ENCODE results near the gene RLN3. TPM values are rescaled to one million over a fixed set of nuclear protein-coding genes. Genes with fewer than 3 reads are reported as not detected.

Gene RLN3
- total and polyA plus RNA-seq, 9 of the 15 experiments (the other 6 are each of a cell fraction or from before 2014, with no cell fraction given) = 0.31 to 1.2 (median 0.71) TPM; not detected in 6

DNA sequence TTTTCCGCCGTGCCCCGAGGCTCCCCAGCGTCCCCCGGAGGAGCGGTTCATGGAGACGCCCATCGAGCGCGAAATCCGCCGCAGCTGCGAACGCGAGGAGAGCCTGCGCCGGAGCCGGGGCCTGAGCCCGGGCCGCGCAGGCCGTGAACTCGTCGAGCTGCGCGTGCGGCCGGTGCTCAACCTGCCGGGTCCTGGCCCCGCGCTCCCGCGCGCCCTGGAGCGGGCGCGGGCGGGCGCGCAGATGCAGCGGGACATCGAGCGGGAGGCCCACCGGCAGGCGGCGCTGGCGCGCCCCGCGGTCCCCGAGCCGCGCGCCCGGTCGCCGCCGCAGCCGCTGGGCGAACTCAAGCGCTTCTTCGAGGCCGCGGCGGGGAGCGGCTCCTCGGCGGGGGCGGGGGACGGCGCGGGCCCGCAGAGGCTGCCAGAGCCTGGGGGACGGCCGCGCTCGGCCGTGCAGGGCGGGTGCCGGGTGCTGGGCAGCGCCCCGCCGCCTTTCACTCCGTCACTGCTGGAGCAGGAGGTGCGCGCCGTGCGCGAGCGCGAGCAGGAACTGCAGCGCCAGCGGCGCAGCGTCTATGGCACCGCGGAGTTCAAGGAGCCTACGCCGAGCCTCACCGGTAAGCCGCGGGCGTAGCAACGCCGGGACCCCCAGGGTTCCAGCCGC is 45.4 kb downstream of the RLN3 start (continued):
- no peak for TF ChIP-seq ETV6 (IDR thresholded peaks at IDR 0.05; ENCODE audit: borderline replicate concordance in 1 of 2, low read depth in 2 of 2, low read length in 1 of 2)
- TF ChIP-seq ETV6 (CRISPR knock-in tag; IDR thresholded peaks at IDR 0.05; ENCODE audit: borderline replicate concordance) = no peak
- TF ChIP-seq GTF2B (IDR thresholded peaks at IDR 0.05; ENCODE audit: extremely low read depth, insufficient read length) = no peak
- no peak for TF ChIP-seq BRF1 (IDR thresholded peaks at IDR 0.05; ENCODE audit: borderline replicate concordance, extremely low read depth, insufficient read length)
- TF ChIP-seq CSDE1 (IDR thresholded peaks at IDR 0.05) = no peak
- TF ChIP-seq HOXB6 (CRISPR knock-in tag; IDR thresholded peaks at IDR 0.05; ENCODE audit: borderline replicate concordance) = no peak
- no peak for TF ChIP-seq ZNF561 (CRISPR knock-in tag; conservative IDR thresholded peaks at IDR 0.05)
- peak; percentile 17; the same call in 1 of the 2 replicates for TF ChIP-seq REST (IDR thresholded peaks at IDR 0.05; ENCODE audit: borderline replicate concordance)
- TF ChIP-seq REST (CRISPR knock-in tag; IDR thresholded peaks at IDR 0.05; ENCODE audit: low read depth) = no peak
- TF ChIP-seq BRCA1 (IDR thresholded peaks at IDR 0.05) = no peak
- TF ChIP-seq BRCA1 (CRISPR knock-in tag; IDR thresholded peaks at IDR 0.05) = no peak
- TF ChIP-seq ADNP (tag; IDR thresholded peaks at IDR 0.05) = no peak
- no peak for TF ChIP-seq NR2C1 (IDR thresholded peaks at IDR 0.05)
- TF ChIP-seq NR2C1 (tag; IDR thresholded peaks at IDR 0.05) = no peak
- no peak for TF ChIP-seq SRSF1 (IDR thresholded peaks at IDR 0.05; ENCODE audit: low read depth, low read length)
- no peak for TF ChIP-seq ARID2 (IDR thresholded peaks at IDR 0.05)
- no peak for TF ChIP-seq ZNF507 (tag; conservative IDR thresholded peaks at IDR 0.05)
- no peak for TF ChIP-seq MED1 (CRISPR knock-in tag; IDR thresholded peaks at IDR 0.05; ENCODE audit: borderline replicate concordance)
- no peak for TF ChIP-seq DLX4 (CRISPR knock-in tag; IDR thresholded peaks at IDR 0.05)
- TF ChIP-seq NR3C1 (CRISPR knock-in tag; IDR thresholded peaks at IDR 0.05) = no peak

Data from K562 (cell line).